Parietal lobe (tissue), 1 donor: Measurements from ENCODE around the gene POLR3G. TPM values are rescaled to one million over a fixed set of nuclear protein-coding genes. Genes with fewer than 3 reads are reported as not detected.

Experiments
- total RNA-seq: library from RNA; depleted of rRNA; stranded (reverse); fragments of >200 nt; gene quantifications from one replicate; pipeline ENCODE4 v1.2.3, GENCODE V29; 2014

Gene POLR3G
- total RNA-seq, result 3.4 TPM

GRCh38 chr5:90474235-90475107 lies at the start of gene POLR3G, which contains the start of gene MBLAC2:
Gene POLR3G, plus strand, starts transcription at chr5:90474864. Its CDS starts 10,704 bp downstream, at chr5:90485568.
Gene MBLAC2, minus strand, starts transcription at chr5:90474771. Its CDS starts 479 bp downstream, at chr5:90474292.

GRCh38 chr5:90529194-90529938 lies 54.7 kb downstream of the POLR3G start, which contains the start of gene LYSMD3:
Gene LYSMD3, minus strand, starts transcription at chr5:90529584. Its CDS starts 4,295 bp downstream, at chr5:90525289.

GRCh38 chr5:90558344-90559192 lies 83.9 kb downstream of the POLR3G start, which contains the start of gene ADGRV1:
Gene ADGRV1, plus strand, starts transcription at chr5:90558797. Its CDS starts 99 bp downstream, at chr5:90558896.

Other genes starting within 250 kb of the POLR3G start
- 26.0 TPM for gene CETN3, start 65.1 kb upstream of the POLR3G start, total RNA-seq
- gene MBLAC2, start 93 bp upstream of the POLR3G start, total RNA-seq, result 13.8 TPM
- gene LYSMD3, start 54.7 kb downstream of the POLR3G start, total RNA-seq, result 16.3 TPM
- gene ADGRV1, start 83.9 kb downstream of the POLR3G start, total RNA-seq, result 631 TPM